GM12865 (cell line): Measurements from ENCODE around the gene TNPO2.

Source experiments
- DNase-seq: peaks from one replicate; pipeline ENCODE4 v3.0.0; 2010; ENCODE audit warnings: low read depth
- H3K4me3 ChIP-seq: 2 replicates; pipeline ENCODE4 v1.5.1; 2011; ENCODE audit warnings: mild to moderate bottlenecking, low read depth, low read length, control low read depth
- TF ChIP-seq, protein P1 (sequence below): IDR thresholded peaks from 2 replicates; pipeline ENCODE4 v1.5.1; 2011; ENCODE audit warnings: low read length, control low read depth, low read depth, inconsistent platforms; ENCODE audit not compliant: insufficient read depth; ENCODE audit errors: missing control alignments

The TNPO2 gene

DNA sequence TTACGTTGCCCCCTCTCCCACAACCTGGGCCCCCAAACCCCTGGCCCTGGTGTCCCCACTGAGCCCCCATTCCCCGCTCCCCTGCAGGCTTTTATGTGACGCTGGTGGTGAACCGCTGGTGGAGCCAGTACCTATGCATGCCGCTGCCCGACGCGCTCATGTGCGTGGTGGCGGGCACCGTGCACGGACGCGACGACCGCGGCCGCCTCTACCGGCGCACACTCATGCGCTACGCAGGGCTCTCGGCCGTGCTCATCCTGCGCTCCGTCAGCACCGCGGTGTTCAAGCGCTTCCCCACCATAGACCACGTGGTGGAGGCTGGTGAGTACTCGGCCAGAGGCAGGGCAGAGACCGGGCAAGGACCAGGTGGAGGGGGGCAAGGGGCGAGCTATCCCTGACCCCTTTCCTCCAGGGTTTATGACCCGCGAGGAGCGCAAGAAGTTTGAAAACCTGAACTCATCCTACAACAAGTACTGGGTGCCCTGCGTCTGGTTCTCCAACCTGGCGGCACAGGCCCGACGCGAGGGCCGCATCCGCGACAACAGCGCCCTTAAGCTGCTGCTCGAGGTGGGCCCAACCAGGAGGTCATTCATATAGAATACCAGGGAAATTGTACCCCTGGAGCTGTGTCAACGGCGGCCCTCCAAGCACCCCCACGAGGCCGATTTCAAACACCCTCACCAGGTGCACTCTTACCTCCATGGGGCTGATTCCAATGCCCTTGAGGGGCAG, 30.9 kb upstream of the TNPO2 start:
- H3K4me3 ChIP-seq, result no peak overlapping the region
- TF ChIP-seq, protein P1, sequence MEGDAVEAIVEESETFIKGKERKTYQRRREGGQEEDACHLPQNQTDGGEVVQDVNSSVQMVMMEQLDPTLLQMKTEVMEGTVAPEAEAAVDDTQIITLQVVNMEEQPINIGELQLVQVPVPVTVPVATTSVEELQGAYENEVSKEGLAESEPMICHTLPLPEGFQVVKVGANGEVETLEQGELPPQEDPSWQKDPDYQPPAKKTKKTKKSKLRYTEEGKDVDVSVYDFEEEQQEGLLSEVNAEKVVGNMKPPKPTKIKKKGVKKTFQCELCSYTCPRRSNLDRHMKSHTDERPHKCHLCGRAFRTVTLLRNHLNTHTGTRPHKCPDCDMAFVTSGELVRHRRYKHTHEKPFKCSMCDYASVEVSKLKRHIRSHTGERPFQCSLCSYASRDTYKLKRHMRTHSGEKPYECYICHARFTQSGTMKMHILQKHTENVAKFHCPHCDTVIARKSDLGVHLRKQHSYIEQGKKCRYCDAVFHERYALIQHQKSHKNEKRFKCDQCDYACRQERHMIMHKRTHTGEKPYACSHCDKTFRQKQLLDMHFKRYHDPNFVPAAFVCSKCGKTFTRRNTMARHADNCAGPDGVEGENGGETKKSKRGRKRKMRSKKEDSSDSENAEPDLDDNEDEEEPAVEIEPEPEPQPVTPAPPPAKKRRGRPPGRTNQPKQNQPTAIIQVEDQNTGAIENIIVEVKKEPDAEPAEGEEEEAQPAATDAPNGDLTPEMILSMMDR, result no peak
- no peak for DNase-seq

DNA sequence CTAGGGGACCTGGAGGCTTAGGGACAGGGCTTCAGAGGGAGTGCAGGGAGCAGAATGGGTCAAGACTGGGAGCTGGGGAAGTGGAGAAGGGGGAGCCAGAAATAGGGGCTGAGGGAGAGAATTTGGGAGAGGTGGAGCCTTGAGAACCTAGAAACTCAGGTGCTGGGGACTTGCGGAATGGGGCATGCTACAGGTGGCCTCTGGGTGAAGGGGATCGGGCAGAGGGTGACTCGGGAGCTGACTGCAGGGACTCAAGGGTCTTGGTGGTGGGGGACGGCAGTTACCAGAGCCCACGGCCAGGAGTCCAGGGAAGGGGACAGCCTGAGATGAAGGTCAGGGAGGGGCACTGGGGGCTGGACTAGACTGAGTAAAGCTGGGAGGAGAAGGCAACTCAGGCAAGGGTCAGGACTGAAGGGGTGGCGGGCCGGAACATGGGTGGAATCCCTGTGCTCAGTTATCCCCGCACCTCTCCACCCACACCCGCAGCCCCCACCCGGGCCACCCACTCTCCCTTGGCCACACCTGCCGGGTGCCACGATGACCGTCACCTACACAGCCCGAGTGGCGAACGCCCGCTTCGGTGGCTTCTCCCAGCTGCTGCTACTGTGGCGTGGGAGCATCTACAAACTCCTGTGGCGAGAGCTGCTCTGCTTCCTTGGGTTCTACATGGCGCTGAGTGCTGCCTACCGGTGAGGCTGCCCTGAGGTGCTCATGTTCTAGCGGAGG, 28.5 kb upstream of the TNPO2 start:
- TF ChIP-seq, protein P1, result no peak
- DNase-seq, result no peak
- no peak overlapping the region for H3K4me3 ChIP-seq

DNA sequence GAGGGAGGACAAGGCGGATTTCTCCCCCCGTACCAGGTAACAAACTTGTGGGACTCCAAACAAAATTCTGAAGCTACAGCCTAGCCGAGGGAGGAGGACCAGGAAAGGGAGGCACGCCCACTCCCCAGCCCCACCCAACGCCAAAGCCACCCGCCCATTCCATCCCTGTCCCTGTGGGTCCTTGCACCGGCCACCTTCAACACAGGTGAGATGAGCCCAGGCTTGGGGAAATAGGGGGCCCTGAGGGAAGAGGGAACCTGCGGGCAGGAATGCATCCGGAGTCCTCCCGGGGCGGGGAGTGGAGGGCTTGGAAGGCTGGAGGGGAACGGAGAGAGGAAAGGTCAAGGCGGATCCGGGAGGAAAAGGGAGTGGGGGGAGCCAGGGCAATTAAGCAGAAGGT, 27.9 kb upstream of the TNPO2 start, which contains the start of gene BEST2:
Gene BEST2 (plus strand): TSS at position 157 of the 400 bp plus-strand sequence. CDS start 802 bp downstream, outside the sequence.
- TF ChIP-seq, protein P1, result no peak
- no peak for DNase-seq
- H3K4me3 ChIP-seq, result no peak within 1 kb of the TSS

DNA sequence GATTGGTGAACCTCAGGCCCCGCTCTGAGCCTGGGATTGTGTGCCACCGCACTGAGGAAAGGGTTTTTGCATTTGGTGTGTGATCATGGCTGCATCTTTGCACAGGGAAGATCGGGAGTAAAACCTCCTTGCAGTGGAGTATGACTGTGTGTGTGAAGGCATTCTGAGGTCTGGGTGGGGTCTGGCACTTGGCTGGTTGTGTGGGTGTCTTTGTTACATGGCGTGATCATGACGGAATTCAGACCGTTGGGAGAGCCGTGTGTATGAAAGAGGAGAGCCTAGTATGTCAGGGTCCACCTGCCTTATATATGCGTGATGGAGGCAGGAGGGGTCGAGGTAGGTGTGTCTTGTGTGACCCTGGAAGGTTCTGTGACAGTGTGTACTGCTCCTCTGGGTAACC, 27.1 kb upstream of the TNPO2 start:
- DNase-seq, result no peak
- no peak overlapping the region for H3K4me3 ChIP-seq
- TF ChIP-seq, protein P1, result no peak

DNA sequence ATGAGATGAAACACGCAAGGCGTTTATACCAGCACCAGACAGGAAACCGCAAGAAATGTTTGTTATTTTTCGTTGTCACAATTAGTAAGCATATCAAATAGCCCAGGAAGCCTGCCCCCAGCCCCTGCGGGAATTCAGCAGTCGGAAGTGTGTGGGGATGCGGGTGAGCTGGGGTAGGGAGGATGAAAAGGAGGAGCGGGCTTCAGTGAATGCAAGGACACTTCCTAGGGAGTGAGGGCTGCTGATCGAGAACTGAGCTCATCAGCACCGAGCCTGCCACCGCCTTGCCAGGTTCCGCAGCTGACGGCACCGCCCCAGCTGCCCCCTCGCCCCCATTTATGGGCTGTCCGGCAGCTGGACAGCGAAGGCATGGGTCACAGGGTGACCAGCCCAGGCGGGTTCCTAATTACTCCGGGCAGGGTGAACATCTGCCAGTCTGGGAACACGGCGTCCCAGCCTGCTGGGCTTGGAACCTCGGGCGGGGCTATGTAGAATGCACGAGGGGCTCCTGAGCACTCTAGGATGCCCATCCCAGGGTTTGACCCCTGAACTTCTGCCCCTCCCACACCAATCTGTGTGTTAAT, 26.3 kb upstream of the TNPO2 start:
- no peak for DNase-seq
- TF ChIP-seq, protein P1, result no peak
- no peak overlapping the region for H3K4me3 ChIP-seq

DNA sequence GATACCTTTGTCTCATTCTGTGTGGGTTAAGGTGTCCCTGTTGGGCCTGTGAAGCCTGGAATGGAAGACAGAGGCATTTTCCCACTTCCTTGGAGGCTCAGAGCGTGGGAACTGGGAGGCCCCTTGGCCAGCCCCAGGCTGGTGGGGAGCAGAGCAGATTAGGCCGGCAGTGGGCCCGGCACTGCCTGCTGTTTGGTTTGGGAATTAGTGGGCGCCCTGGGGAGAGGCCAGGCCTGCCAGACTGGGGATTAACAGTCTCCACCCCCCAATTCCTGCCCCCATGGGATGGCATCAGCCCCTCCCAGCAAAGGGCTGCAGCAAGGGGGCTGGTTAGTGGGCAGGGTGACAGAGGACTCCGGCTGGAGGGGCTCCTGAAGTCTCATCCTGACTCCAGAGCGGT, 24.8 kb upstream of the TNPO2 start:
- no peak for DNase-seq

More for the DNA sequence above, 24.8 kb upstream of the TNPO2 start:
- H3K4me3 ChIP-seq, result no peak overlapping the region
- TF ChIP-seq, protein P1, result no peak
